Neural crest cell (in vitro differentiated cells): Measurements from ENCODE around the gene LRRC23. TPM values are rescaled to one million over a fixed set of nuclear protein-coding genes. Genes with fewer than 3 reads are reported as not detected.
"Not testable (repeated sequence)": the region's sequence is repeated elsewhere in the genome, so short reads cannot be mapped to it uniquely, and the experiment has no call there.

Experiments
- DNase-seq: peaks from one replicate; pipeline ENCODE4 v3.0.0; 2021; ENCODE audit warnings: low read depth, mixed read lengths, low spot score
- H3K27ac Mint-ChIP-seq: one replicate; pipeline ENCODE4 v1.8.0; 2021; ENCODE audit warnings: mild to moderate bottlenecking, mixed read lengths; ENCODE audit not compliant: unreplicated experiment
- H3K27me3 Mint-ChIP-seq: 2 replicates; pipeline ENCODE4 v1.8.0; 2021; ENCODE audit warnings: low read depth, mild to moderate bottlenecking, mixed read lengths
- H3K36me3 Mint-ChIP-seq: 2 replicates; pipeline ENCODE4 v1.8.0; 2021; ENCODE audit warnings: low read depth, mild to moderate bottlenecking, mixed read lengths
- H3K4me1 Mint-ChIP-seq: 2 replicates; pipeline ENCODE4 v1.8.0; 2021; ENCODE audit warnings: mixed read lengths
- H3K4me3 Mint-ChIP-seq: one replicate; pipeline ENCODE4 v1.8.0; 2021; ENCODE audit warnings: mild to moderate bottlenecking, mixed read lengths
- H3K9me3 Mint-ChIP-seq: 2 replicates; pipeline ENCODE4 v1.8.0; 2021; ENCODE audit warnings: mixed read lengths
- total RNA-seq: library from RNA; stranded (reverse); gene quantifications from 2 replicates; pipeline ENCODE4 v1.2.1, GENCODE V29; 2021
- TF ChIP-seq, protein P1 (sequence below): fragments of 200-600 bp; sonication (generic); conservative IDR thresholded peaks from 2 replicates; pipeline ENCODE4 v1.5.0; 2021; ENCODE audit warnings: antibody characterized with exemption, mild to moderate bottlenecking

Gene LRRC23
- total RNA-seq, 1 donor from 2014 or later, result 4.8 TPM

DNA sequence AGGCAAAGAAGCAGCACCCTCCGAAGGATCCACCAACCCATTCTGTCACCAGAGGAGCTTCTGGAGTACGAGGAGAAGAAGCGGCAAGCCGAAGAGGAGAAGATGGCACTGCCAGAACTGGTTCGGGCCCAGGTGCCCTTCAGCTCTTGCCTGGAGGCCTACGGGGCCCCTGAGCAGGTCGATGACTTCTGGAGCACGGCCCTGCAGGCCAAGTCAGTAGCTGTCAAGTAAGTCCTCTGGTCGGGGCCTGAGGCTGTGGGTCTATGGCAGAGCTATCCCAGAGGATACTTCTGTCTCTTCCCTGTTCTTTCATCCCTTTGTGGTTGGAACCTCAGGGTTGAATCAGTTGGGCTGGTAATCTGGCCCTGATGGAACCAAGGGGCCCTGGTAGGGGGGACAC is 43.2 kb upstream of the LRRC23 start:
- peaks cover 31% of the 10 kb centered on the region for H3K36me3 Mint-ChIP-seq

DNA sequence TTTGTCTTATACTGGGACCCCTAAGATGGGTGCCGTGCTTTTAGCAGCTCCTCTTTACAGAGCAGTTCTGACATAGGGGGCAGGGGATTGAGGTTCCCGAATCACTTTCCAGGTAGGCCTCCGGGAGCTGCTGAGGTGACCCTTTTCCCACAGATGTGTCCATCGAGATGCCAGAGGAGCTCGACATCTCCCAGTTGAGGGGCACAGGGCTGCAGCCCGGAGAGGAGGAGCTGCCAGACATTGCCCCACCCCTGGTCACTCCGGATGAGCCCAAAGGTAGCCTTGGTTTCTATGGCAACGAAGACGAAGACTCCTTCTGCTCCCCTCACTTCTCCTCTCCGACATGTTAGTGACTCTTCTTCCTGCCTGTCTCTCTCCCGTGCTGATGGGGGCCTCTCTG is 41.6 kb upstream of the LRRC23 start:
- peaks cover 11% of the 10 kb centered on the region for H3K4me1 Mint-ChIP-seq
- H3K36me3 Mint-ChIP-seq, result peaks cover 28% of the 10 kb centered on the region
- no peak for DNase-seq
- no peaks in the 10 kb centered on the region for H3K27me3 Mint-ChIP-seq
- H3K27ac Mint-ChIP-seq, result no peak overlapping the region
- no peak overlapping the region for H3K4me3 Mint-ChIP-seq
- TF ChIP-seq, protein P1, sequence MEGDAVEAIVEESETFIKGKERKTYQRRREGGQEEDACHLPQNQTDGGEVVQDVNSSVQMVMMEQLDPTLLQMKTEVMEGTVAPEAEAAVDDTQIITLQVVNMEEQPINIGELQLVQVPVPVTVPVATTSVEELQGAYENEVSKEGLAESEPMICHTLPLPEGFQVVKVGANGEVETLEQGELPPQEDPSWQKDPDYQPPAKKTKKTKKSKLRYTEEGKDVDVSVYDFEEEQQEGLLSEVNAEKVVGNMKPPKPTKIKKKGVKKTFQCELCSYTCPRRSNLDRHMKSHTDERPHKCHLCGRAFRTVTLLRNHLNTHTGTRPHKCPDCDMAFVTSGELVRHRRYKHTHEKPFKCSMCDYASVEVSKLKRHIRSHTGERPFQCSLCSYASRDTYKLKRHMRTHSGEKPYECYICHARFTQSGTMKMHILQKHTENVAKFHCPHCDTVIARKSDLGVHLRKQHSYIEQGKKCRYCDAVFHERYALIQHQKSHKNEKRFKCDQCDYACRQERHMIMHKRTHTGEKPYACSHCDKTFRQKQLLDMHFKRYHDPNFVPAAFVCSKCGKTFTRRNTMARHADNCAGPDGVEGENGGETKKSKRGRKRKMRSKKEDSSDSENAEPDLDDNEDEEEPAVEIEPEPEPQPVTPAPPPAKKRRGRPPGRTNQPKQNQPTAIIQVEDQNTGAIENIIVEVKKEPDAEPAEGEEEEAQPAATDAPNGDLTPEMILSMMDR, result no peak
- H3K9me3 Mint-ChIP-seq, result no peaks in the 10 kb centered on the region

More for the DNA sequence above, 43.2 kb upstream of the LRRC23 start:
- Mint-ChIP-seq H3K9me3 (no peaks in the 10 kb centered on the region), H3K27me3 (no peaks in the 10 kb centered on the region), H3K27ac (no peak overlapping the region), H3K4me1 (peaks cover under 1% of the 10 kb centered on the region), H3K4me3 (no peak overlapping the region)
- TF ChIP-seq, protein P1, result no peak
- DNase-seq, result no peak

DNA sequence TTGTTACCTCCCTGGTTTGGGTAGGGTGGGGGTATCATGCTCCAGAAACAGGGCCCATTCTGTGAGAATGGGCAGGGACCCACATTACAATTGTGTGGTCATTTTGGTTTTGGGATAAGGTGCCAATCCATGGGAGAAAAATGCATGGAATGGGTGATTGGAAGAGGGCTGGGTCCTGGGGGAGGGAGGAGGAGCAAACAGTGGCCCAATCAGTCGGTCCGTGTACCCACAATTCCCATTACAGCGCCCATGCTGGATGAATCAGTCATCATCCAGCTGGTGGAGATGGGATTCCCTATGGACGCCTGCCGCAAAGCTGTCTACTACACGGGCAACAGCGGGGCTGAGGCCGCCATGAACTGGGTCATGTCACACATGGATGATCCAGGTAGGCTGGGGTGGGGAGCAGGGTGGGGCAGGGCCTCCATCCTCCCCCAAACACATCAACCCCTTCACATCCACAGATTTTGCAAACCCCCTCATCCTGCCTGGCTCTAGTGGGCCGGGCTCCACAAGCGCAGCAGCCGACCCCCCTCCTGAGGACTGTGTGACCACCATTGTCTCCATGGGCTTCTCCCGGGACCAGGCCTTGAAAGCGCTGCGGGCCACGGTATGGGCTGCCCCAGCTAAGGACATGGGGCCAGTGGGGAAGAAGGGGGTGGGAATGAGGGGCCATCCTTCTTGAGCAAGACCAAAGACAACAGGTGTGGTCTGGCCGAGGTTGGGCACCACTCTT is 40.9 kb upstream of the LRRC23 start:
- peaks cover 31% of the 10 kb centered on the region for H3K36me3 Mint-ChIP-seq
- no peak overlapping the region for H3K4me3 Mint-ChIP-seq
- DNase-seq, result no peak
- H3K27ac Mint-ChIP-seq, result no peak overlapping the region
- H3K27me3 Mint-ChIP-seq, result peaks cover 3% of the 10 kb centered on the region
- peaks cover 18% of the 10 kb centered on the region for H3K4me1 Mint-ChIP-seq
- H3K9me3 Mint-ChIP-seq, result no peaks in the 10 kb centered on the region
- TF ChIP-seq, protein P1, result no peak

DNA sequence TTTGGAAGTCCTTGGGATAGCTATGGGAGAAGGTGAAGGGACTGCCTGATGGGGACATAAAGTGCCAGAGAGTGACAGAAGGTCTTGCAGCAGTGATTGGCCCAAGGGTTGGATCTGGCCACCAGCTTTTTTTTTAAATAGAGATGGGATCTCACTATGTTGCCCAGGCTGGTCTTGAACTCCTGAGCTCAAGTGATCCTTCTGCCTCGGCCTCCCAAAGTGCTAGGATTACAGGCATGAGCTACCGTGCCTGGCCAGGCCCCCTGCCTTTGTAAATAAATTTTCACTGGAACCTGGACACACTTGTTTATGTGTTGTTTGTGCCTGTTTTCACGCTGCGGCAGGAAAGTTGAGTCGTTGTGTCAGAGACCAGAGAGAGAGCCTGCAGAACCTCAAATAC is 39.3 kb upstream of the LRRC23 start:
- Mint-ChIP-seq H3K27me3 (peaks cover 11% of the 10 kb centered on the region), H3K36me3 (peaks cover 42% of the 10 kb centered on the region), H3K4me3 (peak overlapping the region; percentile 78), H3K4me1 (peaks cover 29% of the 10 kb centered on the region)
- H3K27ac Mint-ChIP-seq, H3K9me3 Mint-ChIP-seq, DNase-seq: not testable (repeated sequence)

DNA sequence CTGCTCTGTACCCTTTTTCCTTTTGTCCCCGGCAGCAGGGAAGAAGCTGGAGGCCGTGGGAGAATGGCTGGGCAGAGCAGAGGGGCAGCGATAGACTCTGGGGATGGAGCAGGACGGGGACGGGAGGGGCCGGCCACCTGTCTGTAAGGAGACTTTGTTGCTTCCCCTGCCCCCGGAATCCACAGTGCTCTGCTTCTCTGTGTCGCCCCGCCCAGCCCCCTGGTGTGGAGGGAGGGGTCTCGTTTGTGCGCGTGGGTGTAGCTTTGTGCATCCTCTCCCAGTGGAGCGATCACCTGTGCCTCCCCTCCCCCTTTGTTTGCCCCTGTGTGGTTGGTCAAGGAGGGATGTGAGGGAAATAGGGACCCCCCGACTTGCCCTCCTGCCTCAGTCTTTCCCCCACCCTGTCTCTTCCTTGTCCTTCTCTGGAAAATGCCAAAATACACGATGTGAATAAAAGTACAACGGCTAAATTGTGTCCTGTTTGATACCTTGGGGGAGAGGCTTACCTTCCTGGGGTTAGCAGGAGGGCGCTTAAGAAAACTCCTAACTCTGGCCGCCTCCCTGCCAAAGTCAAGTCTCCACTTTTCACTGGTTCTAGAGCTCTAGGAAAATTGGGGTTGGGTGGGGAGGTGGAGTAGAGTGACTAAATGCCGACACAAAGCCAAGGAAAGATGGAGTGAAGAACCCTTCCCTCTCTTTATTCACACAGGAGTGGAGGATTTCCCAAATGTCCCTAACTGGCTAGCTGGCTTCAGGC is 38.3 kb upstream of the LRRC23 start:
- Mint-ChIP-seq H3K36me3 (peaks cover 37% of the 10 kb centered on the region), H3K27ac (no peak overlapping the region)

More for the DNA sequence above, 38.3 kb upstream of the LRRC23 start:
- DNase-seq, result no peak
- H3K27me3 Mint-ChIP-seq, result peaks cover 11% of the 10 kb centered on the region
- TF ChIP-seq, protein P1, result no peak
- no peaks in the 10 kb centered on the region for H3K9me3 Mint-ChIP-seq
- H3K4me1 Mint-ChIP-seq, result peaks cover 36% of the 10 kb centered on the region
- H3K4me3 Mint-ChIP-seq, result peak overlapping the region; percentile 97
